Right lobe of liver (tissue), 6 donors: ENCODE measurements around the gene STKLD1. TPM values are rescaled to one million over a fixed set of nuclear protein-coding genes. Genes with fewer than 3 reads are reported as not detected.

Experiments
- ATAC-seq, 4 donors: fragments of 200-7000 bp; cut with Tn5 transposase; one replicate each; pipeline ENCODE4 v1.9.1; 2020; ENCODE audit warnings: mild to moderate bottlenecking in 4 of 4, moderate library complexity in 4 of 4
- DNase-seq, 3 donors: peaks; one replicate each; pipeline ENCODE4 v3.0.0-alpha.2; 2020
- H3K27ac ChIP-seq, 3 donors: fragments of 200-600 bp; one replicate each; pipeline ENCODE4 v1.8.0; 2022
- H3K27me3 ChIP-seq, 2 donors: fragments of 200-600 bp; one replicate each; pipeline ENCODE4 v1.8.0; 2022
- H3K36me3 ChIP-seq, 4 donors: fragments of 200-600 bp; sonication (generic) in 1 of 4; one replicate each; pipeline versions ENCODE4 v1.5.1 to v1.8.0; 2017 to 2022; ENCODE audit warnings: control low read depth in 1 of 4
- H3K4me1 ChIP-seq, 4 donors: fragments of 200-600 bp; sonication (generic) in 1 of 4; one replicate each; pipeline versions ENCODE4 v1.5.1 to v1.8.0; 2017 to 2022; ENCODE audit warnings: control low read depth in 1 of 4
- H3K4me3 ChIP-seq, 3 donors: fragments of 200-600 bp; one replicate each; pipeline ENCODE4 v1.8.0; 2022
- H3K9me3 ChIP-seq, 4 donors: fragments of 200-600 bp; sonication (generic) in 1 of 4; one replicate each; pipeline versions ENCODE4 v1.5.1 to v1.8.0; 2017 to 2022; ENCODE audit warnings: control low read depth in 1 of 4
- POLR2A ChIP-seq: fragments of 450-650 bp; IDR thresholded peaks from one replicate; pipeline ENCODE4 v1.6.1; 2017; ENCODE audit warnings: antibody characterized with exemption, mild to moderate bottlenecking
- WGBS: methylation state at CpG from one replicate; pipeline ENCODE4 v1.1.6; 2018; ENCODE audit warnings: low coverage, low lambda C conversion rate; ENCODE audit not compliant: insufficient coverage; ENCODE audit errors: missing lambda C conversion rate; 5-methylcytosine and 5-hydroxymethylcytosine counted together
- intact Hi-C, 2 donors: fragments of 100-400 bp; cut with DNase I; formaldehyde crosslinking; loops; one replicate each; pipeline versions ENCODE4 v1.11.2 to v1.14.1; 2022
- total RNA-seq, 6 experiments: library from RNA; depleted of rRNA in 2 of 6; stranded (reverse); fragments of >200 nt in 2 of 6; fragmentation: NEBNext Ultra II Directional in 3 of 6; extraction: Animal tissue kit (Norgen Biotek cat#: 25700) in 3 of 6; gene quantifications; one replicate each; pipeline versions ENCODE4 v1.1.0 to v1.2.4, GENCODE V29; 2016 to 2023
- TF ChIP-seq, protein P1 (sequence below), 4 donors: fragments of 200-600 bp in 3 of 4; fragments of 450-650 bp in 1 of 4; IDR thresholded peaks; one replicate each; pipeline versions ENCODE4 v1.5.1 to v1.8.0; 2016 to 2022; ENCODE audit warnings: antibody characterized with exemption in 4 of 4, mild to moderate bottlenecking in 2 of 4
- donor health status: DM: no; HTN: yes; CAD: no.
- donor health status: DM: no; HTN: no; CAD: no.
- donor health status: DM: no; HTN: no; CAD: no.
- donor health status: DM: no; HTN: yes; CAD: no.
- donor health status: DM: no; HTN: yes; CAD: no.

STKLD1 gene
- total RNA-seq, 6 experiments from 2014 or later, result 0.43 to 2.6 (median 0.81) TPM; not detected in 1

DNA sequence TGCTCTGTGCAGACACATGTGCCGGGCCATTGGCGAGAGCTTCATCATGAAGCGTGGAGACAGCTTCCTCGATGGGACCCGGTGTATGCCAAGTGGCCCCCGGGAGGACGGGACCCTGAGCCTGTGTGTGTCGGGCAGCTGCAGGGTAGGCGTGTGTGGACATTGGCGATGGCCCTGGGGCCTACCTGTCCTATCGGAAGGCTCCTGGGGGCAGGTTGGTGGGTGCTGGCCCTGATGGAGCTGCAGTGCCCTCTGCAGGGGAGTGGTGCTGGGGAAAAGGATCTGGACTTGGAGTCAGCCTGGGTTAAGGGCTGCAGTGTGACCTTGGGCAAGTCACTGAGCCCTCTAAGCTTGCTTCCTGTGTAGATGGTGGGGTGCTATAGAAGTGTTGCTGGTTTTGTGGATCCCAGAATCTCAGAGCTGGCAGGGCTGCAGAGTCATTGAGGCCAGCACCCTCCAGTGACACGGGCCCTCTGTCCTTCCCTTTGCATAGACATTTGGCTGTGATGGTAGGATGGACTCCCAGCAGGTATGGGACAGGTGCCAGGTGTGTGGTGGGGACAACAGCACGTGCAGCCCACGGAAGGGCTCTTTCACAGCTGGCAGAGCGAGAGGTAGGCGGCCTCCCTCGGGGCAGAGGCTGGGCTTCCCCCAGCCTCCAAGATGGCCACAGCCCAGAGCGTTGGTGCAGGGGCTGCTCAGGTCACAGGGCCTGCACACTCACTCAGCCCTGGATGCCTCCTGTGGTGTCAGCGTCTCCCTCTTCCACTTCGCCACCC lies 61.8 kb downstream of the STKLD1 start:
- Histone ChIP-seq H3K27me3 (no peaks in the 10 kb centered on the region), H3K27ac (no peak overlapping the region), H3K9me3 (no peaks in the 10 kb centered on the region), H3K4me1 (no peaks in the 10 kb centered on the region), H3K4me3 (no peak overlapping the region), H3K36me3 (no peaks in the 10 kb centered on the region)
- no peak for DNase-seq
- intact Hi-C loops, result no loop called here
- WGBS, result 84% methylated on average over 8 of the region's 20 CpGs
- peak in 1 of 4 donors; percentile 6 for ATAC-seq
- TF ChIP-seq, protein P1, sequence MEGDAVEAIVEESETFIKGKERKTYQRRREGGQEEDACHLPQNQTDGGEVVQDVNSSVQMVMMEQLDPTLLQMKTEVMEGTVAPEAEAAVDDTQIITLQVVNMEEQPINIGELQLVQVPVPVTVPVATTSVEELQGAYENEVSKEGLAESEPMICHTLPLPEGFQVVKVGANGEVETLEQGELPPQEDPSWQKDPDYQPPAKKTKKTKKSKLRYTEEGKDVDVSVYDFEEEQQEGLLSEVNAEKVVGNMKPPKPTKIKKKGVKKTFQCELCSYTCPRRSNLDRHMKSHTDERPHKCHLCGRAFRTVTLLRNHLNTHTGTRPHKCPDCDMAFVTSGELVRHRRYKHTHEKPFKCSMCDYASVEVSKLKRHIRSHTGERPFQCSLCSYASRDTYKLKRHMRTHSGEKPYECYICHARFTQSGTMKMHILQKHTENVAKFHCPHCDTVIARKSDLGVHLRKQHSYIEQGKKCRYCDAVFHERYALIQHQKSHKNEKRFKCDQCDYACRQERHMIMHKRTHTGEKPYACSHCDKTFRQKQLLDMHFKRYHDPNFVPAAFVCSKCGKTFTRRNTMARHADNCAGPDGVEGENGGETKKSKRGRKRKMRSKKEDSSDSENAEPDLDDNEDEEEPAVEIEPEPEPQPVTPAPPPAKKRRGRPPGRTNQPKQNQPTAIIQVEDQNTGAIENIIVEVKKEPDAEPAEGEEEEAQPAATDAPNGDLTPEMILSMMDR (IDR thresholded peaks at IDR 0.05), result no peak
- no peak for TF ChIP-seq POLR2A

DNA sequence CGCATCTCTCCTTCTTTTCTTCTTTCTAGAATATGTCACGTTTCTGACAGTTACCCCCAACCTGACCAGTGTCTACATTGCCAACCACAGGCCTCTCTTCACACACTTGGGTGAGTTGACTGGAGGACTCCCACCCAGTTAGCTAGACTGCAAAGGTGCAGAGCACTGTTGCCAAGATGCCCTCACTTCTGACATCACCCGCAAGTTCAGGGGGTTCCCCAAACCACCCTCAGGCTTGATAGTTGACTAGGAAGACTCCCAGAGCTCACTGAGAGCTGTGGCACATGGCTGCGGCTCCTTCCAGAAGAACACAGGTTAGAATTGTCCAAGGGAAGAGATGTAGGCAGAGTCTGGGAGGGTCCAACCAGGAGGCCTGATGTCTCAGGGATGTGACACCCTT lies 63.2 kb downstream of the STKLD1 start:
- 64% methylated on average over 3 of the region's 4 CpGs for WGBS
- no peak for ATAC-seq
- H3K27me3 ChIP-seq, result no peaks in the 10 kb centered on the region
- no peaks in the 10 kb centered on the region for H3K36me3 ChIP-seq
- no peak for DNase-seq
- no peaks in the 10 kb centered on the region for H3K4me1 ChIP-seq
- no peak overlapping the region for H3K4me3 ChIP-seq
- no peaks in the 10 kb centered on the region for H3K9me3 ChIP-seq
- no peak for TF ChIP-seq POLR2A
- TF ChIP-seq, protein P1 (IDR thresholded peaks at IDR 0.05), result no peak
- H3K27ac ChIP-seq, result no peak overlapping the region
- intact Hi-C loops, result no loop called here

DNA sequence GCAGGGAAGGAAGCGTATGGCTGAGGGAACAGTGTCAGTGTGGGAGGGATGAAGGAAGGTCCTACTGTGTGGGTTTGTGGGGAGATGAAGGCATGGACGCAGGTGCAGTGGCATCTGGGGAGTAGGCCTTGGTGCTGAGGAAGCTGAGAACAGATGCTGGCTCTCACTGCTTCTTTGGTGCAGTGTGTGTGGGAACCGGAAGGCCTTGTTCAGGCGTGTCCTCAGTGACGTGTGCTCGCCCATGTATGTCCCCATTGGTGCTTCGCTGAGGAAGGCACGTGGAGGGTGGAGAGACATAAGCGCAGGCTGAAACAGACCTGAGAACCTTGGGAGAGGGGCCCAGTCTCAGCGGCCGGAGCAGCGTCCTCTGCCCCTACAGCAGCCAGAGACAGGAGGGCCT lies 64.7 kb downstream of the STKLD1 start:
- no peak overlapping the region for H3K27ac ChIP-seq
- intact Hi-C loops, result no loop called here
- DNase-seq, result no peak
- H3K4me1 ChIP-seq, result no peaks in the 10 kb centered on the region
- H3K36me3 ChIP-seq, result no peaks in the 10 kb centered on the region
- ATAC-seq, result no peak
- no peak for TF ChIP-seq POLR2A
- TF ChIP-seq, protein P1 (IDR thresholded peaks at IDR 0.05), result no peak
- H3K4me3 ChIP-seq, result no peak overlapping the region
- H3K27me3 ChIP-seq, result no peaks in the 10 kb centered on the region
- WGBS, result 91% methylated on average over 4 of the region's 12 CpGs
- H3K9me3 ChIP-seq, result no peaks in the 10 kb centered on the region

DNA sequence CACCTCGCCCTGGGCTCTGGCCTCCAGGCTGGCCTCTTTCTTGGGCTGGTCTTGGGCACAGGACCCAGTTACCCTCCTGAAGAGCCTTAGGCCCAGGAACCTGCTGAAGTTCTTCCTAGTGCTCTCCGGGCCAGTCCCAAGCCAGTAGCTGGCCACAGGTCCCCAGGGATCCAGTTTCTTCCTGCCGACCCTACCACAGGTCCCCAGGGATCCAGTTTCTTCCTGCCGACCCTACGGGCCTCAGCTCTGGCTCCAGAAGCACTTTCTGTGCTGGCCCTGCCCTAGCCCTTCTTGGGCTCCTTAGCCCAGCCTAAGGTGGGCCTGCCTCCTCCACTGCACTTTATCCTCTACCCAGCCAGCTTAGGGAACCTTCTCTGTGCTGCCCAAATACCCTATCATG lies 65.4 kb downstream of the STKLD1 start:
- no peak overlapping the region for H3K4me3 ChIP-seq
- no peak overlapping the region for H3K27ac ChIP-seq
- ATAC-seq (no peak), DNase-seq (no peak)
- H3K36me3 ChIP-seq, result no peaks in the 10 kb centered on the region
- H3K4me1 ChIP-seq, result no peaks in the 10 kb centered on the region
- H3K27me3 ChIP-seq, result no peaks in the 10 kb centered on the region
- H3K9me3 ChIP-seq, result no peaks in the 10 kb centered on the region
- WGBS, result 73% methylated on average over 2 of the region's 5 CpGs
- TF ChIP-seq POLR2A, result no peak
- TF ChIP-seq, protein P1 (IDR thresholded peaks at IDR 0.05), result no peak
- intact Hi-C loops, result no loop called here
